Ishikawa (cell line): ENCODE data around the gene POLR3K.
A peak's percentile ranks its signal among the peaks of the same experiment; 100 is the strongest.

Experiments
- CEBPB ChIP-seq: IDR thresholded peaks from 2 replicates; pipeline ENCODE4 v1.6.1; 2012
- CREB1 ChIP-seq: IDR thresholded peaks from 2 replicates; pipeline ENCODE4 v1.6.1; 2012; ENCODE audit warnings: low read depth
- EGR1 ChIP-seq: IDR thresholded peaks from 2 replicates; pipeline ENCODE4 v1.6.1; 2012
- EP300 ChIP-seq: IDR thresholded peaks from 2 replicates; pipeline ENCODE4 v1.6.1; 2012; ENCODE audit warnings: borderline replicate concordance
- MAX ChIP-seq: IDR thresholded peaks from 2 replicates; pipeline ENCODE4 v1.6.1; 2012
- NFIC ChIP-seq: IDR thresholded peaks from 2 replicates; pipeline ENCODE4 v1.6.1; 2012
- RAD21 ChIP-seq: IDR thresholded peaks from 2 replicates; pipeline ENCODE4 v1.6.1; 2012; ENCODE audit warnings: low read depth
- TEAD4 ChIP-seq: IDR thresholded peaks from 2 replicates; pipeline ENCODE4 v1.6.1; 2012
- TF ChIP-seq, protein P1 (sequence below): IDR thresholded peaks from 2 replicates; pipeline ENCODE4 v1.6.1; 2012; ENCODE audit warnings: low read depth, mild to moderate bottlenecking

- TF ChIP-seq RAD21 (no peak), NFIC (peak; percentile 52), EGR1 (no peak), CREB1 (no peak), TEAD4 (no peak), EP300 (no peak; the same call in 1 of the 2 replicates), MAX (no peak), CEBPB (no peak)
- TF ChIP-seq, protein P1, sequence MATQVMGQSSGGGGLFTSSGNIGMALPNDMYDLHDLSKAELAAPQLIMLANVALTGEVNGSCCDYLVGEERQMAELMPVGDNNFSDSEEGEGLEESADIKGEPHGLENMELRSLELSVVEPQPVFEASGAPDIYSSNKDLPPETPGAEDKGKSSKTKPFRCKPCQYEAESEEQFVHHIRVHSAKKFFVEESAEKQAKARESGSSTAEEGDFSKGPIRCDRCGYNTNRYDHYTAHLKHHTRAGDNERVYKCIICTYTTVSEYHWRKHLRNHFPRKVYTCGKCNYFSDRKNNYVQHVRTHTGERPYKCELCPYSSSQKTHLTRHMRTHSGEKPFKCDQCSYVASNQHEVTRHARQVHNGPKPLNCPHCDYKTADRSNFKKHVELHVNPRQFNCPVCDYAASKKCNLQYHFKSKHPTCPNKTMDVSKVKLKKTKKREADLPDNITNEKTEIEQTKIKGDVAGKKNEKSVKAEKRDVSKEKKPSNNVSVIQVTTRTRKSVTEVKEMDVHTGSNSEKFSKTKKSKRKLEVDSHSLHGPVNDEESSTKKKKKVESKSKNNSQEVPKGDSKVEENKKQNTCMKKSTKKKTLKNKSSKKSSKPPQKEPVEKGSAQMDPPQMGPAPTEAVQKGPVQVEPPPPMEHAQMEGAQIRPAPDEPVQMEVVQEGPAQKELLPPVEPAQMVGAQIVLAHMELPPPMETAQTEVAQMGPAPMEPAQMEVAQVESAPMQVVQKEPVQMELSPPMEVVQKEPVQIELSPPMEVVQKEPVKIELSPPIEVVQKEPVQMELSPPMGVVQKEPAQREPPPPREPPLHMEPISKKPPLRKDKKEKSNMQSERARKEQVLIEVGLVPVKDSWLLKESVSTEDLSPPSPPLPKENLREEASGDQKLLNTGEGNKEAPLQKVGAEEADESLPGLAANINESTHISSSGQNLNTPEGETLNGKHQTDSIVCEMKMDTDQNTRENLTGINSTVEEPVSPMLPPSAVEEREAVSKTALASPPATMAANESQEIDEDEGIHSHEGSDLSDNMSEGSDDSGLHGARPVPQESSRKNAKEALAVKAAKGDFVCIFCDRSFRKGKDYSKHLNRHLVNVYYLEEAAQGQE: no peak
These were observed 13.9 kb upstream of the POLR3K start for GRCh38 chr16:67183-67791.
